Esophagus muscularis mucosa (tissue), 4 donors: ENCODE measurements around the gene UGT3A2.

ENCODE experiments used
- EP300 ChIP-seq: sonication (generic); formaldehyde crosslinking; IDR thresholded peaks from one replicate; pipeline ENCODE4 v1.6.1; 2017; ENCODE audit warnings: antibody characterized with exemption
- POLR2A ChIP-seq: fragments of 450-650 bp; IDR thresholded peaks from one replicate; pipeline ENCODE4 v1.6.1; 2017; ENCODE audit warnings: antibody characterized with exemption, moderate library complexity, mild to moderate bottlenecking, low read depth
- POLR2AphosphoS5 ChIP-seq, 2 donors: sonication (generic); formaldehyde crosslinking; IDR thresholded peaks; one replicate each; pipeline ENCODE4 v1.6.1; 2017; ENCODE audit warnings: antibody characterized with exemption in 2 of 2
- TF ChIP-seq, protein P1 (sequence below), 3 experiments: fragments of 200-600 bp in 2 of 3; fragments of 450-650 bp in 1 of 3; sonication (generic) in 2 of 3; IDR thresholded peaks; one replicate each; pipeline ENCODE4 v1.5.1; 2017 to 2019; ENCODE audit warnings: antibody characterized with exemption in 3 of 3, mild to moderate bottlenecking in 2 of 3, moderate library complexity in 1 of 3

DNA sequence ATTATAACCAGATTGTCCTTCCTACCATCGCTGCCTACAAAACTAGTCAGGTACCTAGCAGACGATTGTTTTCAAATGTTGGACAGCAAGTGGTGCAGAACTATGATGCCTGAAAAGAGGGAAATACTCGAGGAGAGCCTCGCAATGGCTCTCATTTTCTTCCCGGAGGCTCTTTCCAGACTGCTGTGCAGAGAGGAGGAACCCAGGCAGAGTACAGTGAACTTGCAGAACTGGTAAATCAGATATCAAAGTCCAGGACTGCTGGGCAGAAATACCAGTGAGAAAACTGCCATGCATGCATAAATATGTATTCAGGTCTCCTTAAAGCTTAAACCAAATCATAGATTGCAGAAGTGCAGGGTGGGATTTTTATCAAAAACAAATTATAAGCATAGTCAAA is 49.1 kb downstream of the UGT3A2 start:
- TF ChIP-seq POLR2A (no peak), POLR2AphosphoS5 (IDR thresholded peaks at IDR 0.05) (no peak), EP300 (no peak)
- TF ChIP-seq, protein P1, sequence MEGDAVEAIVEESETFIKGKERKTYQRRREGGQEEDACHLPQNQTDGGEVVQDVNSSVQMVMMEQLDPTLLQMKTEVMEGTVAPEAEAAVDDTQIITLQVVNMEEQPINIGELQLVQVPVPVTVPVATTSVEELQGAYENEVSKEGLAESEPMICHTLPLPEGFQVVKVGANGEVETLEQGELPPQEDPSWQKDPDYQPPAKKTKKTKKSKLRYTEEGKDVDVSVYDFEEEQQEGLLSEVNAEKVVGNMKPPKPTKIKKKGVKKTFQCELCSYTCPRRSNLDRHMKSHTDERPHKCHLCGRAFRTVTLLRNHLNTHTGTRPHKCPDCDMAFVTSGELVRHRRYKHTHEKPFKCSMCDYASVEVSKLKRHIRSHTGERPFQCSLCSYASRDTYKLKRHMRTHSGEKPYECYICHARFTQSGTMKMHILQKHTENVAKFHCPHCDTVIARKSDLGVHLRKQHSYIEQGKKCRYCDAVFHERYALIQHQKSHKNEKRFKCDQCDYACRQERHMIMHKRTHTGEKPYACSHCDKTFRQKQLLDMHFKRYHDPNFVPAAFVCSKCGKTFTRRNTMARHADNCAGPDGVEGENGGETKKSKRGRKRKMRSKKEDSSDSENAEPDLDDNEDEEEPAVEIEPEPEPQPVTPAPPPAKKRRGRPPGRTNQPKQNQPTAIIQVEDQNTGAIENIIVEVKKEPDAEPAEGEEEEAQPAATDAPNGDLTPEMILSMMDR (IDR thresholded peaks at IDR 0.05): no peak
